GM10266 (cell line): Measurements from ENCODE around the gene SCEL.
A peak's percentile ranks its signal among the peaks of the same experiment; 100 is the strongest.

Experiments used
- DNase-seq: peaks from one replicate; pipeline ENCODE4 v3.0.0; 2012; ENCODE audit errors: extremely low spot score
- TF ChIP-seq, protein P1 (sequence below): IDR thresholded peaks from 2 replicates; pipeline ENCODE4 v1.5.1; 2012; ENCODE audit warnings: mild to moderate bottlenecking, low read depth; ENCODE audit not compliant: control insufficient read depth, insufficient read depth; ENCODE audit errors: missing control alignments

Gene SCEL, protein sequence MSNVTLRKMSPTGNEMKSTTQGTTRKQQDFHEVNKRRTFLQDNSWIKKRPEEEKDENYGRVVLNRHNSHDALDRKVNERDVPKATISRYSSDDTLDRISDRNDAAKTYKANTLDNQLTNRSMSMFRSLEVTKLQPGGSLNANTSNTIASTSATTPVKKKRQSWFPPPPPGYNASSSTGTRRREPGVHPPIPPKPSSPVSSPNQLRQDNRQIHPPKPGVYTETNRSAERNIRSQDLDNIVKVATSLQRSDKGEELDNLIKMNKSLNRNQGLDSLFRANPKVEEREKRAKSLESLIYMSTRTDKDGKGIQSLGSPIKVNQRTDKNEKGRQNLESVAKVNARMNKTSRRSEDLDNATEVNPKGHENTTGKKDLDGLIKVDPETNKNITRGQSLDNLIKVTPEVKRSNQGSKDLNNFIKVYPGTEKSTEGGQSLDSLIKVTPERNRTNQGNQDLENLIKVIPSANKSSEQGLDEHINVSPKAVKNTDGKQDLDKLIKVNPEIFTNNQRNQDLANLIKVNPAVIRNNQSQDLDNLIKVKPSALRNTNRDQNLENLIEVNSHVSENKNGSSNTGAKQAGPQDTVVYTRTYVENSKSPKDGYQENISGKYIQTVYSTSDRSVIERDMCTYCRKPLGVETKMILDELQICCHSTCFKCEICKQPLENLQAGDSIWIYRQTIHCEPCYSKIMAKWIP

DNA sequence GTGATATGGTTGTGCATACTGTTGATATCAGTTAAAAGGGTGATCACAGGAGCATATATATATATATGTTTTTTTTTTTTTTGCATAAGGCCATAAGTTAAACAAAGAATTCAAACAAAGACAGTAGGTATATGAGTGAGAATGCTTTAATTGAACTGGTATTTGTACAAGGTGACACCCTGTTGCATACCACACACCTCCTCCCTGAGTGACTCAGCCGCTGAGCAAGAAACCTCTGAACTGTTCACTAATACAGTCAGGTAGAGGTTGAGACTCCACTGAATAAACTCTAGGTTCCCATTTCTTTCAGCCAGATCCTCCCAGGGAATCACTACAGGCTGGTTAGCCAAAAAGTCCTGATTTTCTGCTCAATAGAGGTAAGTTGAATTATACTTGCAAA, at the start of gene SCEL:
TSS of gene SCEL (plus strand) at position 259 of the 400 bp plus-strand sequence. CDS start 20,170 bp downstream, outside the sequence.
- DNase-seq: no peak
- TF ChIP-seq, protein P1, sequence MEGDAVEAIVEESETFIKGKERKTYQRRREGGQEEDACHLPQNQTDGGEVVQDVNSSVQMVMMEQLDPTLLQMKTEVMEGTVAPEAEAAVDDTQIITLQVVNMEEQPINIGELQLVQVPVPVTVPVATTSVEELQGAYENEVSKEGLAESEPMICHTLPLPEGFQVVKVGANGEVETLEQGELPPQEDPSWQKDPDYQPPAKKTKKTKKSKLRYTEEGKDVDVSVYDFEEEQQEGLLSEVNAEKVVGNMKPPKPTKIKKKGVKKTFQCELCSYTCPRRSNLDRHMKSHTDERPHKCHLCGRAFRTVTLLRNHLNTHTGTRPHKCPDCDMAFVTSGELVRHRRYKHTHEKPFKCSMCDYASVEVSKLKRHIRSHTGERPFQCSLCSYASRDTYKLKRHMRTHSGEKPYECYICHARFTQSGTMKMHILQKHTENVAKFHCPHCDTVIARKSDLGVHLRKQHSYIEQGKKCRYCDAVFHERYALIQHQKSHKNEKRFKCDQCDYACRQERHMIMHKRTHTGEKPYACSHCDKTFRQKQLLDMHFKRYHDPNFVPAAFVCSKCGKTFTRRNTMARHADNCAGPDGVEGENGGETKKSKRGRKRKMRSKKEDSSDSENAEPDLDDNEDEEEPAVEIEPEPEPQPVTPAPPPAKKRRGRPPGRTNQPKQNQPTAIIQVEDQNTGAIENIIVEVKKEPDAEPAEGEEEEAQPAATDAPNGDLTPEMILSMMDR: no peak

DNA sequence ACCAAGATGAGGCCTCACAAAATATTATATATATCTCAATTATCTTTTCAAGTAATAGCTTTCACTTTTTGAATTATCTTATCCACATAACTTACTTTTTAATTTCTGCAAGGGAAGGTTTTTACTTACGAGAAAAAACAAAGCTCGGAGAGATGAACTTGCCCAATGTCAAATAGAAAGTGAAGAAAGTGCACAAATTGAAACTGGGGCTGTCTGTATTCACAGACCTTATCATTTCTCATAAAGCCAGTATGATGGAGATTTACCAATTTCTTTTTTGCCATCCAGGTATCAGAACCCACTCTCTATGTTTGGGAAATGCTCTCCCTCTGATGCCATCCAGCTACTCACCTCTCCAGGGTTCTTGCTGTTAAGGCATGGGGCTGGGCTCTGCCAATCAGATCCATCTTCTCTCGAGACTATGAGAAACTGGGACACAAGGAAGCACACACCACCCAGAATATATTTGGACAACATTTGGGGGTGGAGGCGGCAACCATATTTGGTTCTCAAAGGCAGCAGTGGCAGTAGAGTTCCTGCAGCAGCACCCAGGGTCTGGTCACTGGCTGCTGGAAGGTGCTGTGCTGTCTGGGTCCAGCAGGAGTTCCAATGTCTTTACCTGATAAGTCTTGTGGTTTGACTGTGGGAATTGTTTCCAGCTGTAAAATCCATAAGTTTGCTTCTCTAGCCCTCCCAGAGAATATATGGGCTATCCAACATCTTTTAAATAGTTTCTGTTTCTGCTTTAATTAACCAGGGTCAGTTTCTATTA, 45.8 kb upstream of the SCEL start:
- DNase-seq: no peak
- TF ChIP-seq, protein P1: no peak

DNA sequence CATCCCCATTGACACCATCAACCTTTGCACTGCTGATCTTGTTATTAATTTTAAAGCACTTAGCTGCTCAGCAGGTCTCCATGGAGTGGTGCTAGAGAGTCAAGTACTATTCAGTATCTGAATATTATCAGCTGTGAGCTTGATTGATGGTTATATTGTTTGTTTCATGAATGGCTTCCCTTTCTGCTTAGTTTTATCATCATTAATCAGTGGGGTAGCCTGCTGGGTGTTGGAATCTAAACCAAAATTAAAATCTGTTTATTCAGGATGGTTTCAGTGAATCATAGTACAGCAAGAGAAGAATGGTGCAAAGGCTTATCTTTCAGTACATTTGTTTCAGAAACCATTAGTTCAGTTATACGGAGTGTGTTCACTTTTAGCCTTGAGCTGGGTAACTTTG, 42.5 kb upstream of the SCEL start:
- TF ChIP-seq, protein P1: peak; percentile 73
- DNase-seq: no peak

DNA sequence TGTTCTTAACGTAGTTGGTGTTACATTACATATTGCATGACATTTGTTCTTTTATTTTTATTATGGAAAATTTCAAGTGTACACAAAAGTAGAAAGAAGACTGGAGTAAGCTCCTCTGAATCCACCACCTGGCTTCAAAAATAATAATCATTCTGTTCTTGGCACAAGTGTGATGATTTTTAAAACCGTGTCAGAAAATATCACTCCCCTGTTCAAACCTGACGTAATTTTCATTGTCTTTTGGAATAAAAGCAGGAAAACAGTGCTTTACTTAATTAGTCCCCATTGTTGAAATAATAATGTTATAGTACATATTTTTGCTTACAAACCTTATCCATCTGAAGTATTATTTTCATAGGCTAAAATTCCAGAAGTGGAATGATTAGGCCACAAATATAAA, 41.3 kb upstream of the SCEL start:
- TF ChIP-seq, protein P1: no peak
- no peak for DNase-seq

DNA sequence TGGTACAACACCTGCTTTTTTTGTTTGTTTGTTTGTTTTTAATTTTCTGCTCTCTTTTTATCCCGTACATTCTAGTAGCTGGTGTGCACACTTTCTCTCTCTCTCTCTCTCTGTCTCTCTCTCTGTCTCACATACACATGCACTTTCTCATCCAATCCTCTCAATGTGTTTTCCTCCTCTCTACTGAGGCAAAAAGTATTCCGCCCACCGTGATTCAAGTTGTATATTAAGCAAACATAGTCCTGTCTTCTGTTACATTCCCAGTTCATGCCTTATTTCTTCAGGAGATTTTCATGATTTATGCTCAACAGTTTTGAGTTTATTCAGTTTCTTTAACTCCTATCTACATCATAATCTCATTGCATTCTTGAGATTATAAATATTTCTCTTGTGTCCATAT, 38.2 kb upstream of the SCEL start:
- DNase-seq: no peak

DNA sequence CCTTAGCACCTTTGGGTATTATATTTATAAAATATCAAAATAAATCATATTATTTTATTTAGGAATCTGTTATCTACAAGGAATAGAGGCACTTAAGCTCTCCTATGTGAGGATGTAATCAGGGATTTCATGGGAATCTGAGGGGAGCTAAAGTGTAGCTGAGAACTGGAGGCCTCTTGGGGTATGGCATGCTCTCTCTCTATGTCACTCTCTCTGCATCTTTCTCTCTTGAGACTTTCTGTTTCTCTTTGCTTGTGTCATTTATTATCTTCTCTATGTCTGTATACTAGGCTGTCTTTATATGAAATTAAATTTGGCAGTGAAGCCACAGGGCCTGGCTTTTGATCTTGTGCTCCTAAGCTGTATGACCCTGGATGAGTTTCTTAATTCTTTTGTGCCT, 37.7 kb upstream of the SCEL start:
- TF ChIP-seq, protein P1: no peak
- DNase-seq: no peak

More for the DNA sequence above, 38.2 kb upstream of the SCEL start:
- TF ChIP-seq, protein P1: no peak
